MCF 10A (cell line): ENCODE results near the gene LYPD4. TPM values are rescaled to one million over a fixed set of nuclear protein-coding genes. Genes with fewer than 3 reads are reported as not detected.

Experiments
- BruUV-seq: library from RNA; stranded (reverse); fragments of 400-500 nt; replicated peaks from 2 replicates; lab custom pipeline; 2021; lab: Mats Ljungman, UMichigan
- CTCF ChIA-PET: fragments of 300-600 bp; sonication (Branson Sonifier 250); formaldehyde crosslinking; extraction: SDS; loops from one replicate; lab custom pipeline; 2021; ENCODE audit warnings: antibody characterized with exemption, inconsistent platforms; lab: Yijun Ruan, JAX
- POLR2A ChIA-PET: fragments of 300-600, 350-650 bp; sonication (Branson Sonifier 250); formaldehyde crosslinking; extraction: SDS; loops from one replicate; lab custom pipeline; 2020; ENCODE audit warnings: antibody characterized with exemption, inconsistent platforms; lab: Yijun Ruan, JAX
- DNase-seq: peaks from one replicate; pipeline ENCODE4 v3.0.0-alpha.2; 2018; ENCODE audit not compliant: unreplicated experiment
- H3K27ac Mint-ChIP-seq: one replicate; pipeline ENCODE4 v1.8.0; 2022; ENCODE audit warnings: mild to moderate bottlenecking, low read depth, mixed read lengths; ENCODE audit not compliant: unreplicated experiment
- H3K27me3 Mint-ChIP-seq: one replicate; pipeline ENCODE4 v1.8.0; 2022; ENCODE audit warnings: mixed read lengths; ENCODE audit not compliant: insufficient read depth, unreplicated experiment
- H3K36me3 Mint-ChIP-seq: one replicate; pipeline ENCODE4 v1.8.0; 2022; ENCODE audit warnings: mild to moderate bottlenecking, moderate library complexity, mixed read lengths; ENCODE audit not compliant: insufficient read depth, unreplicated experiment
- H3K4me1 Mint-ChIP-seq: one replicate; pipeline ENCODE4 v1.8.0; 2022; ENCODE audit warnings: mixed read lengths; ENCODE audit not compliant: insufficient read depth, unreplicated experiment
- H3K4me3 Mint-ChIP-seq: one replicate; pipeline ENCODE4 v1.8.0; 2022; ENCODE audit warnings: mild to moderate bottlenecking, moderate library complexity, mixed read lengths; ENCODE audit not compliant: unreplicated experiment
- H3K9me3 Mint-ChIP-seq: one replicate; pipeline ENCODE4 v1.8.0; 2022; ENCODE audit warnings: mixed read lengths; ENCODE audit not compliant: unreplicated experiment
- CTCF ChIP-seq: fragments of 200-600 bp; IDR thresholded peaks from one replicate; pipeline ENCODE4 v1.8.0; 2022; ENCODE audit warnings: antibody characterized with exemption, mild to moderate bottlenecking; ENCODE audit not compliant: unreplicated experiment
- intact Hi-C: fragments of 100-400 bp; cut with micrococcal nuclease; formaldehyde crosslinking; loops from 2 replicates; pipeline ENCODE4 v1.14.1; 2022
- total RNA-seq: library from RNA; stranded (reverse); gene quantifications from 2 replicates; pipeline ENCODE4 v1.2.3, GENCODE V29; 2022

Gene LYPD4
- total RNA-seq, 1 experiment from 2014 or later, result not detected

DNA sequence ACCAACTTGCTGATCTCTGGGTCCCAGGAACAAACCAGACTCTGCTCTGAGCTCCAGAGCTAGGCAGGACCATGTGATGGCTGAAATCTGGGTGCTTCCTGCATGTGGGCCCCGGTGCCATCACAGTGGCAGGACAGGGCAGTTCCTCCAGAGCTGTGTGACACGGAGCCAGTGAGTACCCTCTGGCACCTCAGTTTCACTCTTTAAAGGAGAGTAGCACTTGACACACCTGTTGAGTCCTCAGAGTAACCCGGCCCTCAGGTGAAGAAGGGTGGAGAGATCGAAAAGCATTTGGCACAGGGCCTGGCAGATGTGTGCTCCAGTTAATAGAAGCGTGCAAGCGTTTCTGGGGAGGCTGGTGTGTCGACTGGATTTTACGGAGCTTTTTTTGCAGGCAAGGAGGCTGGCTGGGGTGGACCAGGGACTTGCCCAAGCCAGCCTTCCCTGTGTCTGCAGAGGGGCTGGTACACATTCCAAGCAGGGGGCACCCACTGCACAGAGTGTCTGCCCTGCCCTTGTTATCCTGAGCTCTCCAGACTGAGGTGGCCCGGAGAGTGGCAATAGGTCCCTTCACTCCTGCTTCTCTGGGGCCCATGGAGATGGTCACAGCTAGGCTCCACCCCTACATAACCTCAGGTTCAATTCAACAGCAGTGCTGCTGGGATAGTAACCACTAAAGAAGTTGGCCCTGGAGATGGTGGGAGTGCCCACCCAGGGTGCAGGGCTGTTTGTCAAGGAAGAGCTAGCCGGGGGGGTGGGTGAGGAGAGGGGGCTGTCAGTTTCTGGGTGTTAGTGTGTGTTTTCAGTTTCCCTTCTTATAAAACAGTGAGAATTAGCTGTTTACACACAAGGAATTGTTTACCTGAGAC lies 23.9 kb upstream of the LYPD4 start:
- Mint-ChIP-seq H3K9me3 (no peaks in the 10 kb centered on the region), H3K27ac (no peak overlapping the region), H3K36me3 (peaks cover 100% of the 10 kb centered on the region), H3K4me3 (no peak overlapping the region), H3K4me1 (peaks cover 16% of the 10 kb centered on the region), H3K27me3 (no peaks in the 10 kb centered on the region)
- ChIA-PET CTCF (interaction anchor here (0.6 to 1.4 kb wide), 2 partner anchors 12 to 26 kb away, joined by 3 read pairs; no protein-coding TSS in a partner anchor), POLR2A (interaction anchor here (1.2 to 9.5 kb wide), 3 partner anchors 7 to 18 kb away, joined by 3 to 134 read pairs (median 10); partner anchors contain the start of gene RPS19)
- intact Hi-C loops, result loop anchor here (2.0 kb wide), 1 partner anchor 28 kb away; no protein-coding TSS in a partner anchor
- BruUV-seq, result no TSS peak
- TF ChIP-seq CTCF, result no peak
- no peak for DNase-seq

GRCh38 chr19:41866284-41866683 lies 21.8 kb upstream of the LYPD4 start:
- ChIA-PET POLR2A (interaction anchor here (0.6 to 7.7 kb wide), 3 partner anchors 8 to 1164 kb away, joined by 3 to 125 read pairs (median 3); partner anchors contain the start of gene ARHGEF1), CTCF (interaction anchor here (0.7 to 1.0 kb wide), 2 partner anchors 30 to 168 kb away, joined by 4 to 6 read pairs; no protein-coding TSS in a partner anchor)
- peaks cover 100% of the 10 kb centered on the region for H3K36me3 Mint-ChIP-seq
- peak overlapping the region; percentile 61 for H3K27ac Mint-ChIP-seq
- H3K9me3 Mint-ChIP-seq, result no peaks in the 10 kb centered on the region
- no peak overlapping the region for H3K4me3 Mint-ChIP-seq
- peaks cover 28% of the 10 kb centered on the region for H3K4me1 Mint-ChIP-seq
- H3K27me3 Mint-ChIP-seq, result no peaks in the 10 kb centered on the region
- DNase-seq, result no peak
- no TSS peak for BruUV-seq
- intact Hi-C loops, result no loop called here
- TF ChIP-seq CTCF, result no peak

- intact Hi-C loops, result no loop called here
- H3K36me3 Mint-ChIP-seq, result peaks cover 94% of the 10 kb centered on the region
- ChIA-PET POLR2A (interaction anchor here (6.6 to 7.7 kb wide), 2 partner anchors 9 to 21 kb away, joined by 125 to 134 read pairs; partner anchors contain the start of genes ARHGEF1 and CD79A), CTCF (interaction anchor here (0.6 to 0.7 kb wide), 2 partner anchors 9 to 10 kb away, joined by 3 read pairs; no protein-coding TSS in a partner anchor)
- DNase-seq, result no peak
- no peaks in the 10 kb centered on the region for H3K27me3 Mint-ChIP-seq
- H3K4me1 Mint-ChIP-seq, result peaks cover 28% of the 10 kb centered on the region
- TF ChIP-seq CTCF, result no peak
- no peaks in the 10 kb centered on the region for H3K9me3 Mint-ChIP-seq
- BruUV-seq, result no TSS peak
- H3K4me3 Mint-ChIP-seq, result peak overlapping the region; percentile 32
- H3K27ac Mint-ChIP-seq, result no peak overlapping the region
These were observed 19.9 kb upstream of the LYPD4 start for GRCh38 chr19:41864374-41864773.
